Measurements from ENCODE around the gene NAB2. TPM values are rescaled to one million over a fixed set of nuclear protein-coding genes. Genes with fewer than 3 reads are reported as not detected.

Gene NAB2
- total and polyA plus RNA-seq, 2 of the 8 experiments (the other 6 are each of a cell fraction or from before 2014, with no cell fraction given), result 20.9 to 23.5 TPM

DNA sequence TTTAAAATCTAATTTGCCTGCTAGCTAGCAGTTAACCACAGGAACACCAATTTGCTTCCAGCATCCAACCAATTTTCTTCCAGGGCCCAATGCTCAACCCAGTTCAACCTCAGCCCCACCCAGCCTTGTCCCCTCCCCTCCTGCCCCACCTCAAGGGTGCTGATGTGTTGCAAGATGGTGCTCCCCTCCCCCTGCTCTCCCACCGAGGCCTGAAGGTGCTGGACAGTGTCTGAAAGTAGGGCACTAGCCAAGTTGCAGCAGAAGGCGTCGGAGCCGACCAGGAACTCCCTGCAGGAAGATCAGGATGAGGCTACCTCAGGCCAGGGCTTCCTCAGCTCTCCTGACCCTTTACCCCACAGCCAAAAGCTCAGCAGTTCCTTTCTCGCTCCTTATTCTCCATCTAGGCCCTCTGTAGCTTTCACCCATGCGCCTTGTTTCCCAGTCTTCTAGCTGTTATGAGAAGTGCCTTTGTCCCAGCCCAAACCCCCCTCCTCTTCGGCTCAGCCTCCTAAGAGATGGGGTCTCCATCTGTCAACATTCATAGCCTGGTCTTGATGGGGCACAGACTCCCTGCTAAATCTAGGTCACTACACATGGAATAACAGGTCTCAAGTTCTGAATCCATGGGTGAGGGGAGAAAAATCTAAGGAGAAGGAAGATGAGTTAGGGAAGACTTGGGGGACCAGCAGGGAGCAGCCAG lies 18.7 kb downstream of the NAB2 start:
- no peak for TF ChIP-seq SIRT6 (IDR thresholded peaks at IDR 0.05; ENCODE audit: low read length)
- no peak for TF ChIP-seq RBBP5 (IDR thresholded peaks at IDR 0.05; ENCODE audit: borderline replicate concordance, low read depth, low read length)
- H3K79me2 ChIP-seq (ENCODE audit: control insufficient read depth in 1 of 2, insufficient read depth in 2 of 2, low read length in 2 of 2), result no peaks in the 10 kb centered on the region
- DNase-seq (ENCODE audit: low read depth in 1 of 2, low spot score in 2 of 2), result no peak
- no peak overlapping the region for H3K23ac ChIP-seq (ENCODE audit: insufficient read length)
- no peaks in the 10 kb centered on the region for H3K9me3 ChIP-seq (ENCODE audit: insufficient read depth in 2 of 2, low read depth in 1 of 2, low read length in 1 of 2)
- no peak overlapping the region for H2BK5ac ChIP-seq (ENCODE audit: low read depth, low read length)
- POLR2A ChIA-PET (ENCODE audit: partially characterized antibody), result interaction anchor here (1.6 to 13.0 kb wide), 3 partner anchors 13 to 38 kb away, joined by 4 to 352 read pairs (median 105); partner anchors contain the start of genes LRP1 and NAB2
- no peak overlapping the region for H2AFZ ChIP-seq (ENCODE audit: low read length)
- peaks cover 0 to 9% (median 4%) of the 10 kb centered on the region in 4 experiments; a peak in 2 of 8 replicates for H3K36me3 ChIP-seq (ENCODE audit: control insufficient read depth in 2 of 4, insufficient read depth in 4 of 4, low read length in 3 of 4)
- H2AK5ac ChIP-seq (ENCODE audit: low read depth, low read length), result no peak overlapping the region
- no peak overlapping the region for H2BK120ac ChIP-seq (replicated peaks; ENCODE audit: low read depth, low read length)
- H4K5ac ChIP-seq (ENCODE audit: insufficient read length, low read depth, low read length), result no peak overlapping the region
- H3K4me1 ChIP-seq (replicated peaks in 1 of 4; ENCODE audit: control insufficient read depth in 3 of 4, insufficient read depth in 4 of 4, low read length in 3 of 4), result peaks cover 3 to 27% (median 15%) of the 10 kb centered on the region in 4 experiments
- H3K14ac ChIP-seq (ENCODE audit: insufficient read length), result no peak overlapping the region
- H3K27me3 ChIP-seq (replicated peaks in 1 of 4; ENCODE audit: control insufficient read depth in 3 of 4, extremely low read depth in 1 of 4, insufficient read depth in 3 of 4, low read length in 3 of 4), result no peaks in the 10 kb centered on the region
- CTCF ChIA-PET (ENCODE audit: partially characterized antibody), result interaction anchor here (0.9 to 15.7 kb wide), 8 partner anchors 15 to 66 kb away, joined by 3 to 325 read pairs (median 30); partner anchors contain the start of genes LRP1 and NAB2
- H4K20me1 ChIP-seq (replicated peaks in 1 of 2; ENCODE audit: control insufficient read depth in 1 of 2, insufficient read depth in 2 of 2, low read length in 2 of 2), result no peaks in the 10 kb centered on the region
- H3K4ac ChIP-seq (replicated peaks; ENCODE audit: insufficient read length, low read depth, low read length), result no peak overlapping the region
- H2BK15ac ChIP-seq (ENCODE audit: low read length), result no peak overlapping the region
- peaks cover 15% of the 10 kb centered on the region for H3K23me2 ChIP-seq (ENCODE audit: low read depth, low read length)
- H3K4me3 ChIP-seq (ENCODE audit: extremely low read depth in 1 of 4, insufficient read depth in 2 of 4, low read depth in 3 of 4, low read length in 4 of 4), result no peak overlapping the region
- H2BK12ac ChIP-seq (ENCODE audit: low read depth, low read length), result no peak overlapping the region
- H3K27ac ChIP-seq (ENCODE audit: low read depth, low read length), result no peak overlapping the region
- FAIRE-seq, result no peak
- 93% methylated on average over 7 of the region's 7 CpGs; no CpG with 5 or more reads in 1 of the 2 experiments for WGBS, 2 experiments (ENCODE audit: extremely low coverage in 1 of 2, insufficient coverage in 1 of 2, insufficient read length in 1 of 2, insufficient replicate concordance in 2 of 2, low coverage in 1 of 2, low lambda C conversion rate in 2 of 2, missing lambda C conversion rate in 1 of 2)
- no peak overlapping the region for H3K18ac ChIP-seq (ENCODE audit: extremely low read depth, low read length)
- no peak overlapping the region for H3K56ac ChIP-seq (replicated peaks; ENCODE audit: insufficient read length, low read depth, low read length)
- no peak overlapping the region for H3K4me2 ChIP-seq (ENCODE audit: insufficient read depth in 1 of 2, low read depth in 2 of 2, low read length in 2 of 2)
- no peak overlapping the region for H4K91ac ChIP-seq (replicated peaks; ENCODE audit: insufficient read length, low read length)
- no peak overlapping the region for H3K9ac ChIP-seq (replicated peaks in 1 of 4; ENCODE audit: extremely low read depth in 1 of 4, low read depth in 3 of 4, low read length in 3 of 4)
- H4K8ac ChIP-seq (ENCODE audit: extremely low read depth, insufficient read depth, low read length), result no peak overlapping the region
- H2BK20ac ChIP-seq (ENCODE audit: low read length), result no peak overlapping the region
- H3K79me1 ChIP-seq (ENCODE audit: low read depth, low read length), result no peaks in the 10 kb centered on the region
